ENCODE results near the gene BET1L.
"Not testable (repeated sequence)": the region's sequence is repeated elsewhere in the genome, so short reads cannot be mapped to it uniquely, and the experiment has no call there.

BET1L gene

GRCh38 chr11:207208-207862 is at the start of gene BET1L, which contains the start of gene RIC8A:
BET1L (minus strand) TSS chr11:207399; CDS start chr11:207321, 78 bp downstream.
RIC8A (plus strand) TSS chr11:207708; CDS start chr11:208855, 1,147 bp downstream.
- peak; percentile 94 for DNase-seq (ENCODE audit: low read depth)

- DNase-seq (ENCODE audit: low read depth) = no peak
Observed at GRCh38 chr11:255816-256215, 48.6 kb upstream of the BET1L start.

GRCh38 chr11:255176-255575 is 48.0 kb upstream of the BET1L start:
- no peak for DNase-seq (ENCODE audit: low read depth)

GRCh38 chr11:253886-254270 is 46.7 kb upstream of the BET1L start:
- DNase-seq (ENCODE audit: low read depth) = no peak

- DNase-seq (ENCODE audit: low read depth) = no peak
Observed at GRCh38 chr11:253160-253885, 46.1 kb upstream of the BET1L start.

GRCh38 chr11:252666-253065 is 45.5 kb upstream of the BET1L start:
- DNase-seq (ENCODE audit: low read depth) = no peak

GRCh38 chr11:251550-251949 is 44.4 kb upstream of the BET1L start:
- DNase-seq (ENCODE audit: low read depth) = no peak

- peak; percentile 68 for DNase-seq (ENCODE audit: low read depth)
Observed at GRCh38 chr11:250740-251299, 43.6 kb upstream of the BET1L start.

GRCh38 chr11:250274-250673 is 43.1 kb upstream of the BET1L start:
- DNase-seq (ENCODE audit: low read depth) = no peak

GRCh38 chr11:249062-249461 is 41.9 kb upstream of the BET1L start:
- DNase-seq (ENCODE audit: low read depth) = no peak

GRCh38 chr11:244376-244775 is 37.2 kb upstream of the BET1L start:
- DNase-seq (ENCODE audit: low read depth) = no peak

- no peak for DNase-seq (ENCODE audit: low read depth)
Observed at GRCh38 chr11:241634-242033, 34.4 kb upstream of the BET1L start.

GRCh38 chr11:240315-240714 is 33.1 kb upstream of the BET1L start:
- no peak for DNase-seq (ENCODE audit: low read depth)

GRCh38 chr11:238346-238745 is 31.1 kb upstream of the BET1L start:
- DNase-seq (ENCODE audit: low read depth) = not testable (repeated sequence)

- peak; percentile 90 for DNase-seq (ENCODE audit: low read depth)
Observed at GRCh38 chr11:236774-237767, 29.9 kb upstream of the BET1L start, which contains the start of gene PSMD13. PSMD13 (plus strand) TSS chr11:236976; CDS start chr11:237050, 74 bp downstream.

- DNase-seq (ENCODE audit: low read depth) = peak; percentile 52
Observed at GRCh38 chr11:235997-236773, 29.0 kb upstream of the BET1L start, which contains the start of gene SIRT3. SIRT3 (minus strand) TSS chr11:236342; CDS start chr11:236328, 14 bp downstream.

- DNase-seq (ENCODE audit: low read depth) = no peak
Observed at GRCh38 chr11:235609-235996, 28.4 kb upstream of the BET1L start.

- DNase-seq (ENCODE audit: low read depth) = no peak
Observed at GRCh38 chr11:235180-235579, 28.0 kb upstream of the BET1L start.

- no peak for DNase-seq (ENCODE audit: low read depth)
Observed at GRCh38 chr11:232783-233565, 25.8 kb upstream of the BET1L start.

- no peak for DNase-seq (ENCODE audit: low read depth)
Observed at GRCh38 chr11:230431-230830, 23.2 kb upstream of the BET1L start.

Data from stimulated activated CD8-positive, alpha-beta memory T cell treated with anti-CD3 and anti-CD28 coated beads, Interleukin-4, amount 100 ng/mL, for 24 hours (primary cell).